WERI-Rb-1 (cell line): ENCODE measurements around the gene PHACTR1.

Experiments
- DNase-seq: peaks from one replicate; pipeline ENCODE4 v3.0.0-alpha.2; 2020
- H3K27ac ChIP-seq: fragments of 250-450 bp; sonication (Bioruptor Pico); 2 replicates; pipeline ENCODE4 v1.5.1; 2020; ENCODE audit warnings: mild to moderate bottlenecking, moderate library complexity
- H3K27me3 ChIP-seq: fragments of 250-450 bp; sonication (Bioruptor Pico); 2 replicates; pipeline ENCODE4 v1.5.1; 2021; ENCODE audit warnings: mild to moderate bottlenecking, low read depth, moderate library complexity; ENCODE audit not compliant: insufficient read depth, severe bottlenecking
- H3K36me3 ChIP-seq: fragments of 250-450 bp; sonication (Bioruptor Pico); 2 replicates; pipeline ENCODE4 v1.5.1; 2020; ENCODE audit warnings: mild to moderate bottlenecking, moderate library complexity
- H3K4me3 ChIP-seq: 2 replicates; pipeline ENCODE4 v1.5.1; 2011; ENCODE audit warnings: low read depth, mild to moderate bottlenecking, control low read depth, low read length
- H3K9me3 ChIP-seq: fragments of 250-450 bp; sonication (Bioruptor Pico); 2 replicates; pipeline ENCODE4 v1.5.1; 2021; ENCODE audit warnings: mild to moderate bottlenecking, moderate library complexity; ENCODE audit not compliant: severe bottlenecking
- TF ChIP-seq, protein P1 (sequence below): IDR thresholded peaks from 2 replicates; pipeline ENCODE4 v1.5.1; 2011; ENCODE audit warnings: low read depth, mild to moderate bottlenecking, control low read depth, inconsistent platforms, low read length

The PHACTR1 gene

DNA sequence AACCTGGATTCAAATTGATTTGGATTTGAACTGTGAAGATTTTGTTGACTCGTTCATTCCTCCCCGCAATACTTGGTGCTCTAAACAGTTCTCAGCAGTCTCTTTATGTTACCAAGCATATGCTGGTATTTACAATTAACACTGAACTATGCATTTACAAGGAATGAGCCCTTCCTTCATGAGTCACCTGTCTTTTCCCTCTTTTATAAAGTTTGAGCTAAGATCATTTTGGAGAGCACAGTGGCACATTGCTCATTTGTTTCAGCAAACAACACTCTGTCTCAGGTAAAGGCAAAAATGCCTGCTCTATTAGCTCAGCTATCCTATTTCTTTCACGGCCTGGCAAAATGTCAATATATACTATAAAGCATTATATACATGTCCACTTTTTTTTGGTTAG, 285.4 kb downstream of the PHACTR1 start:
- no peak for DNase-seq
- TF ChIP-seq, protein P1, sequence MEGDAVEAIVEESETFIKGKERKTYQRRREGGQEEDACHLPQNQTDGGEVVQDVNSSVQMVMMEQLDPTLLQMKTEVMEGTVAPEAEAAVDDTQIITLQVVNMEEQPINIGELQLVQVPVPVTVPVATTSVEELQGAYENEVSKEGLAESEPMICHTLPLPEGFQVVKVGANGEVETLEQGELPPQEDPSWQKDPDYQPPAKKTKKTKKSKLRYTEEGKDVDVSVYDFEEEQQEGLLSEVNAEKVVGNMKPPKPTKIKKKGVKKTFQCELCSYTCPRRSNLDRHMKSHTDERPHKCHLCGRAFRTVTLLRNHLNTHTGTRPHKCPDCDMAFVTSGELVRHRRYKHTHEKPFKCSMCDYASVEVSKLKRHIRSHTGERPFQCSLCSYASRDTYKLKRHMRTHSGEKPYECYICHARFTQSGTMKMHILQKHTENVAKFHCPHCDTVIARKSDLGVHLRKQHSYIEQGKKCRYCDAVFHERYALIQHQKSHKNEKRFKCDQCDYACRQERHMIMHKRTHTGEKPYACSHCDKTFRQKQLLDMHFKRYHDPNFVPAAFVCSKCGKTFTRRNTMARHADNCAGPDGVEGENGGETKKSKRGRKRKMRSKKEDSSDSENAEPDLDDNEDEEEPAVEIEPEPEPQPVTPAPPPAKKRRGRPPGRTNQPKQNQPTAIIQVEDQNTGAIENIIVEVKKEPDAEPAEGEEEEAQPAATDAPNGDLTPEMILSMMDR = no peak
- no peaks in the 10 kb centered on the region for H3K9me3 ChIP-seq
- no peak overlapping the region for H3K27ac ChIP-seq
- H3K36me3 ChIP-seq = no peaks in the 10 kb centered on the region
- H3K27me3 ChIP-seq = no peaks in the 10 kb centered on the region
- H3K4me3 ChIP-seq = no peak overlapping the region

DNA sequence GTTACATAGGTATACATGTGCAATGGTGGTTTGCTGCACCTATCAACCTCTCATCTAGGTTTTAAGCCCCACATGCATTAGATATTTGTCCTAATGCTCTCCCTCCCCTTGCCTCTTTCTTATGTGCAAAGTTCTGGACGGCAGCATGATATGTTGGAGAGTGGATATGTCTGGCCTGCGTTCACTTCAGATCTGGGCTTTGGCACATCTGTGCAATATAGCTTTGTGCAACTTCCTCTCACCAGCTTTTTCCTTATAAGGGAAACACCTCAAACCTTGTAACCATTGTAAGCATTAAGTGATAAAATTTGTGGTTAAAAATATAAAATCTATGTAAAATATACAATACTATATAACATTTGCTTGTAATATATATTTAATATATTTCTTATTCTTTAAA, 288.0 kb downstream of the PHACTR1 start:
- no peak for DNase-seq
- no peaks in the 10 kb centered on the region for H3K27me3 ChIP-seq
- no peak overlapping the region for H3K27ac ChIP-seq
- no peaks in the 10 kb centered on the region for H3K36me3 ChIP-seq
- TF ChIP-seq, protein P1 = no peak
- H3K4me3 ChIP-seq = no peak overlapping the region
- H3K9me3 ChIP-seq = no peaks in the 10 kb centered on the region

DNA sequence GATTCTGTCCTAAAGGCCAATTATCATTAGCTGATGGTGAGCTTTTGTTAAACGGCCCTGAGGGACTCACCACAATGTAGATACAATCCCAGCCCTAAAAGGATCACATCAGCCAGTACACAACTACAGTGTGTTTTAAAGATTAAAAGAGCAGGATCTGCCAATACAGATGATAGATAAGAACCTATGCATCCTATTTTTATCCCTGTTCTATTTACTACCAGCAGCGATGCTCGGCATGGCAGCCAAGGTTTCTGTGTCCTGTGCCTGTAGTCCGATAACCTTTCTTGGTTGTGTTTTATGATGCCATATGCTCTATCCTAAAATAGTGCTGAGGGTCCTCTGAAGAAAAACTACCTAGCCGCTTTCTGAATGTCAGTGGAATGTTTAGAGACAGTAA, 289.4 kb downstream of the PHACTR1 start:
- no peak for DNase-seq

DNA sequence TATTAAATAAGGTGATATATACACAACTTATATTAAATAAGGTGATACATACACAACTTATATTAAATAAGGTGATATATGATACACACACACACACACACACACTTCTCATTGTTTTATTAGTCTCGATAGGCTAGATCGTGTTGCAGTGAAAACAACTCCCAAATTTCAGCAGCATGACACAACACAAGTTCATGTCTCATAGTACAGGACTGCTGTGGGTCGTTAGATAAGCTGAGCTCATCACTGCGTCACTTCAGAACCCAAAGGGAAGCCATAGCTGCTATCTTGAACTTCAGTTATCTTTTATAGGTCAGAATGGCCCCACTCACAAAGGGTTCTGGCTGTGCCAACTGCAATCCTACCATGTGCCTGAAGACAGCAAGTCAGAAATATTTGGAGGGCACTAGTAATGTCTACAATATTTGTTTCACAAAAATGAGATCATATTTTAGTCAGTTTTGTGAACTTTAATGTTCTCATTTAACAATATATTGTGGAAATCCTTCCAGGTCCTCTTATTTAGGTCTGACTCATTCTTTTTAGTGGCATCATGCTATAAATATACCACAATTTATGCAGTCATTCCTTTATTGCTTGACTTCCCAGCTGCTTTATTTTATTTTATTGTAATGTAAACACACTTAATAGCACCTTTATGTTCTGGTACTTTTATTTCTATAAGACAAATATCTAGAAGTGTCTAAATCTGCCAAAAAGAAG, 290.2 kb downstream of the PHACTR1 start:
- no peak overlapping the region for H3K4me3 ChIP-seq
- no peaks in the 10 kb centered on the region for H3K27me3 ChIP-seq
- no peaks in the 10 kb centered on the region for H3K36me3 ChIP-seq
- H3K9me3 ChIP-seq = no peaks in the 10 kb centered on the region
- TF ChIP-seq, protein P1 = no peak
- DNase-seq = no peak
- no peak overlapping the region for H3K27ac ChIP-seq

More for the DNA sequence above, 289.4 kb downstream of the PHACTR1 start:
- no peaks in the 10 kb centered on the region for H3K9me3 ChIP-seq
- no peaks in the 10 kb centered on the region for H3K36me3 ChIP-seq
- H3K27me3 ChIP-seq = no peaks in the 10 kb centered on the region
- no peak overlapping the region for H3K27ac ChIP-seq
- TF ChIP-seq, protein P1 = no peak
- no peak overlapping the region for H3K4me3 ChIP-seq

DNA sequence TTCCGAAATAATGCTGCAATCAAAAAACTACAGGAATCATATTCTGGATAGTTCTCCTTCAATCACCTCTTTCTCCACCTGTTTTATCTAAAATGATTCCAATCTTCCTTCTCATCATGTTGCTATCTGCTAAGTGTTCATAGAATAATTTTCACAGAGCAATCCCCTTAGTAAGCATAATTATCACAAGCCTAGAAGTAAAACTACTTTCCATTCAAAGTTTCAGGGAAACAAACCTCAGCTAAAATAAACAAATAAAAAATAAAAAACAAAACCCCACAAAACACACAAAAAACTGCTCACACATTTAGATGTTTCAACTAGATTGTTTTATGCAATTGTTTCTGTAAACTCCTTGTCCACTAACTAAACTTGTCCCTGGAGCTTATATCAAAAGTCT, 291.2 kb downstream of the PHACTR1 start:
- TF ChIP-seq, protein P1 = no peak

DNA sequence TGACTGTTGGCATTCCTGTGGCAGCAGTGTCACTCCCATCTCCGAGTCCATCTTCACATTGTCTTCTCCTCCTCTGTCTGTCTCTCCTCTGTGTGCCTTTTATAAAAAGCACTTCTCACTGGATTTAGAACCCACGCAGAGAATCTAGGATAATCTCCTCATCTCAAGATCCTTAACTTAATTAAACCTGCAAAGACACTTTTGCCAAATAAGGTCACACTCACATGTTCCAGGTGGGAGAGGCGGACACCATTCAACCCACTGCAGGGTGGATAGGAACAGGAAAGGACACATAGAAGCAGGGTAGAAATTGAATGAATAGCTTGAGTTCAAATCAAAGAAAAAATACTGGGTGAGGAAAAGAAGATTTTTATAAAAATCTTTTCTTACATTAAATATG, 292.5 kb downstream of the PHACTR1 start:
- H3K27ac ChIP-seq = no peak overlapping the region
- no peaks in the 10 kb centered on the region for H3K9me3 ChIP-seq
- no peaks in the 10 kb centered on the region for H3K36me3 ChIP-seq
- TF ChIP-seq, protein P1 = no peak
- H3K27me3 ChIP-seq = no peaks in the 10 kb centered on the region
- no peak overlapping the region for H3K4me3 ChIP-seq
- DNase-seq = peak; percentile 63

More for the DNA sequence above, 291.2 kb downstream of the PHACTR1 start:
- DNase-seq = no peak
- Histone ChIP-seq H3K4me3 (no peak overlapping the region), H3K9me3 (no peaks in the 10 kb centered on the region), H3K36me3 (no peaks in the 10 kb centered on the region), H3K27ac (no peak overlapping the region), H3K27me3 (no peaks in the 10 kb centered on the region)
